Left ventricle myocardium superior (tissue), 1 donor: Measurements from ENCODE around the gene CHPT1. TPM values are rescaled to one million over a fixed set of nuclear protein-coding genes. Genes with fewer than 3 reads are reported as not detected.
"Not testable (repeated sequence)": the region's sequence is repeated elsewhere in the genome, so short reads cannot be mapped to it uniquely, and the experiment has no call there.

ENCODE experiments used
- ATAC-seq: fragments of 200-7000 bp; cut with Tn5 transposase; one replicate; pipeline ENCODE4 v1.9.1; 2020; ENCODE audit warnings: mild to moderate bottlenecking, moderate library complexity
- DNase-seq: peaks from one replicate; pipeline ENCODE4 v3.0.0-alpha.2; 2020
- intact Hi-C: fragments of 100-400 bp; cut with micrococcal nuclease; formaldehyde crosslinking; loops from one replicate; pipeline ENCODE4 v1.11.0; 2022
- total RNA-seq: library from RNA; stranded (reverse); fragmentation: NEBNext Ultra II Directional; extraction: Animal tissue kit (Norgen Biotek cat#: 25700); gene quantifications from one replicate; pipeline ENCODE4 v1.2.1, GENCODE V29; 2021
- donor health status: DM: no; HTN: yes; CAD: no; lungs with severe emphysema.

CHPT1 gene
- total RNA-seq, 1 donor from 2014 or later, result 120 TPM

DNA sequence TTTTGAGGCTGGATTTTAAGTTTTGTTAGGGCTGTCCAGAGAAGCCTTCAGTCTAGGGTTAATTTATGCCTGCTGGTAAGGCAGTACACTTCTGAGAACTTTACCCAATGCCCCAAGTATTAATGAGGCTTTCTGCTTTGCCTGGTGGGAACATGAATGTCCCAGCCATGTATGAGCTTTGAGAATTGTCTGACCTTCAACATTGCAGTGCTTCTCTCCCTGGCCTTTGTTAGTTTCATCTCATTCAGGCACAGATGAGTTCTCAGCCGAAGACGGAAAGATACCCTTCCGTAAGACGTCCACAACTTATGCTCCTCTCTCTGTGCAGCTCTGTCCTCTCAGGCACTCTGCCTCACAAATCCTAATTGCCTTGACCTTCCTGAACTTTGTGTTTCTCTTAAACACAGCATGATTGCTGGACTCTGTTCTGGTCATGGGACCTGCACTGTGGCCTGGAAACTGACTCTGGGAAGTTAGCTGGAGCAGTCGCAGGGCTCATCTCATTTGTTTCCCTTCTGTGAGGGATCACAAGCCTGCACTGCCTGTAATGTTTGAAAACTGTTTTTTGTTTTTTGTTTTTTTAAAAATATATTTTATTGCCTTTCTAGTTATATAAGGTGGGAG lies 15.7 kb downstream of the CHPT1 start:
- peak; percentile 44 for DNase-seq
- intact Hi-C loops, result no loop called here

DNA sequence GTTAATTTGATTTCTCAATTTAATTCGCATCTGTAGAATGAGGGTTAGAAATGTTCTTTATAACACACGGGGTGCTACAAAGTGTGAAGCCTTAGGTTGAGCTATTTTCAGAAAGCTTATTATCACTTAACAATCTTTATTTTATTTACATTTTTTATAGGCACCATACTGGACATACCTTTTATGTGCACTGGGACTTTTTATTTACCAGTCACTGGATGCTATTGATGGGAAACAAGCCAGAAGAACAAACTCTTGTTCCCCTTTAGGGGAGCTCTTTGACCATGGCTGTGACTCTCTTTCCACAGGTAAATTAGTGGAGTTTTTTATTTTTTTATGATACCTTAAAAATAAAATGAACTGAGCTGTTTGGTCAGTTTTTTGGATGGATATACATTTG lies 16.5 kb downstream of the CHPT1 start:
- intact Hi-C loops, result no loop called here
- no peak for ATAC-seq

More for the DNA sequence above, 15.7 kb downstream of the CHPT1 start:
- peak; percentile 92 for ATAC-seq

DNA sequence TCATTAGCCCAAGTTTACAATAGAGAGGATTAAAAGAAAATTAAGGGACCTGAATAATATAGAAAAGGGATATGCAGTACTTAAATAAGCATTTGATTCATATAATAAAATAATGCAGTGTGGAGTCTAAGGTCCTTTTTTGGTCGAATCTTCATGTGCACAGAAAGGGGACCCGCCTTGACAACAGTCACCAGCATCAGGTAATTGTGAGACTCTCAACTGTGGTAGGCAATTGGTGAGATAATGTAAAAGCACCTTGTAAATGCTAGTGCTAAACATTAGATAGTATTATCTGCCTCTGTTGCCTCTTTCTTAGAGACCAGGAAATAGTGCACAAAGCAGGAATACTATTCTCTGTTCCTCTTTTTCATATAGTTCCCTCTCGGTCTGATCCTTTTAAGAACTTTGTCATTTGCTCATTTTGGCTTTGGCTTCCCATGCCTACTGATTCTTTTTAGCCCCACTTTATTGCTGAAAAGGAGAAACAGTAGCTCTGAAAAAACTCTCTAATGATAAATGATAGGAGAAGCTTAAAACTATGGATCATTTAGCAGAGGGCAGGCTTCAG lies 17.5 kb downstream of the CHPT1 start:
- ATAC-seq (no peak), DNase-seq (no peak)
- intact Hi-C loops, result no loop called here

More for the DNA sequence above, 16.5 kb downstream of the CHPT1 start:
- no peak for DNase-seq

DNA sequence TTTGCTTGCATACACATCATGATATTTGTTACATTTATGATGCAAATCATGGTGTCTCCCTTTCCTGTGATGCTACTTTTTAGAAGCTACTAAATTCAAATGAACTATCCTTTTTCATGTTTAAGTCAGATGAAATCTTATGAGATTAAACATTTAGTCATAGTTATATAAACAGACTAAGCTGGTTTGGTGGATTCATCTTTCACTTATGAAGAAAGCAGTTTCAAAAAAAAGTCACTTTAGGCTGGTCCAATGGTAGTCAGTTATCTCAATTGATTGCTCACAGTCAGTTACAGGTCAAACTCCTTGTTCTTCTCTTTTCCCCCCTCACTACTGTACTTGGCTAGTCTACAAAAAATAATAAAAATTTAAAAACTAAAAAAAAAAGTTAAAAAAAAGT lies 22.1 kb downstream of the CHPT1 start:
- ATAC-seq (no peak), DNase-seq (no peak)
- intact Hi-C loops, result no loop called here

DNA sequence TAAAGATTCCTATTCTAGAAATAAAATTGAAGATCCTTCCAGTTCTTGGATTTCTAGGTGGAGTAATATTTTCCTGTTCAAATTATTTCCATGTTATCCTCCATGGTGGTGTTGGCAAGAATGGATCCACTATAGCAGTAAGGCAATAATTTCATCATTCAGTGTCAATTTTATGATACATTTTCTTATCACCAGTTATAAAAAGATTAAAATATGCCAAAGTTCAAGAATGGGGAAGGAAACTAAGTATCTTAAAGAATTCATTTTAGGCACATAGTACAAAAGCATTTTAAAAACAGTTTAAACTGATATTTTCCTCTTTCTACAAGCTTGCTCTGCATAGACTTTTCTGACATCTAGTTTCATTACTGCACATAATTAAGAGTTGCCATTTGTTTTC lies 22.7 kb downstream of the CHPT1 start:
- intact Hi-C loops, result no loop called here
- DNase-seq (no peak), ATAC-seq (no peak)

DNA sequence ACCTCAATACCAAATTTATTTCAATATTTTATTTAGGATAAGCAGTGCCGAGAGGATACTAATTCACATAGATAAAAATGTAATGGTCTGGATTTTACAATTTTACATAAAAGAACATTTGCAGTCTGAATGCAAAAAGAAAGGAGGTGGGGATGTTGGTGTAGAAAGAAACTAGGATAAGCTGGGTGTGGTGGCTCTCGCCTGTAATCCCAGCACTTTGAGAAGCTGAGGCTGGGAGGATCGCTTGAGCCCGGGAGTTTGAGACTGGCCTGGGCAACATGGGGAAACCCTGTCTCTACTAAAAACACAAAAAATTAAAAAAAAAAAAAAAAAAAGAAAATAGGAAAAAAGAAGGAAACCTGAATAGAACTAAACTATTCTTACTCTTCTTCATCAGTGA lies 25.0 kb downstream of the CHPT1 start:
- no peak for DNase-seq
- no peak for ATAC-seq
- intact Hi-C loops, result no loop called here

DNA sequence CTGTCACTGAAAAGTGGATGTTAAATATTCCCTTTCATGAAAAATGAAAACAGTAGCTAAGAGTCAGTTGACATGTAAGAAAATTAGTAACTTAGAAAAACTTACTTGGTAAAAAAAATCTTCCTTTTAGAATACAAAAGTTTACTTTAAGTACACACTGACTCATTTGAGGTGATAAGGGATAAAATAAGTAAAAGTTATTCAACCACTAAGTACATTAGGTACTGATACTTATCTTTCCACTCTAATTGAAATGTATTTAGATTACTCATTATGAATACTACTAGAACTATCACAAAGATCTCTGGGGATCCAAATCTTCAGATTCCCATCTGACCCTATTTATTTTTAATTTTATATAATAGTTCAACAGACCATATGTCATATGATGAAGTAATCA lies 29.7 kb downstream of the CHPT1 start:
- intact Hi-C loops, result no loop called here
- ATAC-seq (no peak), DNase-seq (no peak)

DNA sequence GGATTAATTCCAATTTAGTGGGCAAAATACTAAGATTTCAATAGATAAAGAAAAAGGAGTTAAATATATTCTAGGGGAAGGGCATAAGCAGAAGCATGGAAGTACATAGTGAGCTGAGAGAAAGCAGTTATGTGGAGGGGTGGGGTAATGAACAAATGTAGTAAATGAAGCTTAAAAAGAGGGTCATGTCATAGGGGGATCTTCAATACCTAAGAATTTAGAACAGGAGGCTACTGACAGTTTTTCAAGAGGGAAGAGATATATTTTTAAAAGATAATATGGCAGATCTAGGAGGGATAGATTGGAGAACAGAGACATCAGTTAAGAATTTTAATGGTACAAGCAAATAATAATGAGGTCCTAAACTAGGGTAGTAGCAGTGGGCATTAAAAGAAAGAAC lies 32.4 kb downstream of the CHPT1 start:
- DNase-seq (no peak), ATAC-seq (no peak)
- intact Hi-C loops, result no loop called here

DNA sequence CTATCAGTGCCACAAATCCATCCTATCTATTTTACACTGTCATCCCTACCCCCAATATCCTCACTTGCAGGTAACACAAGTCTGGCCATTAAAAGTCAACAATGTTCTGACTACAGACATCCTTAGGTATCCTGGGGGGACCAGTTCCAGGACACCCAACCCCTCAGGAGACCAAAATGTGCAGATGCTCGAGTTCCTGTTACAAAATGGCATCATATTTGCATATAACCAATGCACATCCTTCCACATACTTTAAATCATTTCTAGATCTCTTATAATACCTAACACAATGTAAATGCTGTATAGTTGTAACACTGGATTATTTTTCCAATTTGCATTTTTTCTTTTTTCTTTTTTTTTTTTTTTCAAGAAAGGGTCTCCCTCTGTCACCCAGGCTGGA lies 34.9 kb downstream of the CHPT1 start:
- intact Hi-C loops, result no loop called here
- ATAC-seq (no peak), DNase-seq (no peak)

DNA sequence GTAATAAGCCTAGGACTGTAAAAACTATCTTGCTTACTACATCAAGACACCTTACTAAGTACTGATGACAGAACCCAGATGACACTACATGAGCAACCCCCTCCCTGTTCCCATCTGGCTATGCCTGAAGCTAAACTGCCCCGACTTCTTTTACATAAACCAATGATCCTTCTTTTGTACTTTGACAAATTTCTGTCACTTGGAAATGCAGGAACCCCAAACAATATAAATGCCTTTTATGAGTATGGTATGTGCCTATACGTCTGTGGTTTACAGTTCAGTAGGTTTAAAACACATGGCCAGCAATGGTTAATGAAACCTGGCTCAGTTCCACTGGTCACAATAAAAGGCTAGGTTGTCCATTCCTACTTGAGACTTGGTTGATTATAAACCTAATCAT lies 35.7 kb downstream of the CHPT1 start:
- no peak for DNase-seq
- no peak for ATAC-seq
- intact Hi-C loops, result no loop called here

DNA sequence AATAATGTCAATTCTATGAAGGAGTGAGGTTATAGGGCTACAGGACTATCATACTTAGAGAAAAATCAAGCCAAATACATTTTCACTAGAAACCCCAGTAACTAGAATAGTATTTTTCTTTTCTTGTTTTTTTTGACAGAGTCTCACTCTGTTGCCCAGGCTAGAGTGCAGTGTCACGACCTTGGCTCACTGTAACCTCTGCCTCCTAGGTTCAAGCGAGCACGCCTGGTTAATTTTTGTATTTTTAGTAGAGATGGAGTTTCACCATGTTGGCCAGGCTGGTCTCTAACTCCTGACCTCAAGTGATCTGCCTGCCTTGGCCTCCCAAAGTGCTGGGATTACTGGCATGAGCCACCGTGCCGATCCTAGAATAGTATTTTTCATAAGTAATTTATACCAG lies 37.0 kb downstream of the CHPT1 start:
- DNase-seq, intact Hi-C loops, ATAC-seq: not testable (repeated sequence)

DNA sequence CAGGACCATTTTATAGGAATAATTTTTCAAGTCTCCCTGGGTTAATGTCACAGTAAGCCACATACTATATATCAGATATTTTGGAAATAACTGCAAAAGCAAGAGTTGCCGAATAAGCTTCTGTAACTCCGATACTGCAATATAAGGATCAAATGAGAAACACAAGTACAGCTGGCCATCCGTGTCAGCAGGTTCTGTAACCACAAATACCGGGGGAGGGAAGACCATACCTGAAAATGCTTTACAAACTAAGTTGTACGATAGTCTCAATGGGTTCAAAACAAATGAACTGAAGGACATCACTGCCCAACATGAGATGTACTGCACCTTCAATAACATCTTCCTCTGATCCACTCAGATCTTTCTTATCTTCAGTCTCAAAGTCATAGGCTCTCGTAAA lies 40.0 kb downstream of the CHPT1 start:
- intact Hi-C loops, result no loop called here
- ATAC-seq (no peak), DNase-seq (no peak)

DNA sequence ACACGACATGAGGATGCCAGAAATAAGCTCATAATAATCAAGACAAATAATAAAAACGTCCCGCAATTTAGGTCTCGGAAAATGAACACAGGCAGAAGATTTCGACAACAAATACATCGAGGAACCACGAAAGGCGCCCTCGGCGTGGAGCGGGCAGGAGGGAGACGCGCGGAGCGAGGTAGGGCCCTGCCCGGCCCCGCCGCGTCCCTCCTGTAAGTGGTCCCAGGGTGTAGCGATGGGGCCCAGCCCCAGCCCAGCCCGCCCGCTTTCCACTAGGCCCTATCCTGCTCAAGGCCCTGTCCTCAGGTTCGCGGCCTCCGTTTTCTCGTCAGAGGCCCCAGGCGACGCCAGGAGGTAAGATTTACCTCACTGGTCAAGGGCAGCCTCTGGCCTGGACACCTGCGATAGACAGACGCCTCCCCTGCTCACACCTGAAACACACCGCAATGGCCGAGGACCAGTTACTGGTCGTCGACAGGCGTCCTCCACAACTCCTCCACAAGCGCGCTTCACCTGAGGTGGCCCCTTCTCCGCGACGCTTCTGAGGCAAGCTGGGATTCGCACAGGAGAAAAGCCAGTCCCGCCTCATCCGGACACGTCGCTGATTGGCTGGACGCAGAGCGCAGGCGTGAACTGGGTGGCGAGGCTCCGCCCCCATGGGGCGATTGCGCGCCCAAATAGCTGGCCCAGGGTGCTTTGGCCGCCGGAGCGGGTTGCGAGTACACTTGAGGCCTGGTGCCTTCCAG lies 41.7 kb downstream of the CHPT1 start, which contains the start of gene SYCP3:
SYCP3 (minus strand) TSS at position 543 of the 746 bp plus-strand sequence. CDS start 1,527 bp downstream, outside the sequence.
- DNase-seq (no peak), ATAC-seq (peak; percentile 36)

DNA sequence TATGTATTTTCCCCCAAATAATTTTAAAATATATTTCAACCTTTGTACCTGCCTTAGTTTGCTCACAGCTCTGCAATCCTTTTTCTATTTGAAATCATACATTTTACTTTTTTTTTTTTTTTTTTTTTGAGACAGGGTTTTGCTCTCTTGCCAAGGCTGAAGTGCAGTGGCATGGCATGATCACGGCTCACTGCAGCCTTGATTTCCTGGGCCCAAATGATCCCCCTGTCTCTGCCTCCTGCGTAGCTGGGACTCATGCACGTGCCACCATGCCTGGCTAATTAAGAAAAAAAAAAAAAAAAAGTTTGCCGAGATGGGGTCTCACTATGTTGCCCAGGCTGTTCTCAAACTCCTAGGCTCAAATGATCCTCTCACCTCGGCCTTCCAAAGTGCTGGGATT lies 43.1 kb downstream of the CHPT1 start:
- no peak for ATAC-seq
- intact Hi-C loops, result no loop called here
- no peak for DNase-seq

More for the DNA sequence above, 41.7 kb downstream of the CHPT1 start, which contains the start of gene SYCP3:
- intact Hi-C loops, result no loop called here

DNA sequence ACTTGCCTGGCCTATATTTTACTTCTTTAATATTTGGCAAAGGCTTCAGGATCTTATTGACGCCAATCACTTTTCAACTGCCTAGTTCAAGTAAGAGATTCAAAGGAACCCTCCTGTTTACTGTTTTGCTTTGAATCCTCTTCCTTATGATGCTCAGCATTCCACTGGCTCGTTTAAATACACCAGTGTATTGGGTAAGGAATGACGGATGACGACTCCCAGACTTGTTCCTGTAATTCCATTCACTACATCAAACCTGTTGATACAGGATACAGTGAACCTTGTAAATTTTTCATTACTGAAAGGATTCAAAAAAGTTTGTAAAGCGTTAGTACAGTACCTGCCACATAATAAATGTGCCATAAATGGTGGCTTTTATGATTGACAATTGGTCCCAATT lies 43.5 kb downstream of the CHPT1 start:
- no peak for ATAC-seq
- intact Hi-C loops, result no loop called here
- no peak for DNase-seq

DNA sequence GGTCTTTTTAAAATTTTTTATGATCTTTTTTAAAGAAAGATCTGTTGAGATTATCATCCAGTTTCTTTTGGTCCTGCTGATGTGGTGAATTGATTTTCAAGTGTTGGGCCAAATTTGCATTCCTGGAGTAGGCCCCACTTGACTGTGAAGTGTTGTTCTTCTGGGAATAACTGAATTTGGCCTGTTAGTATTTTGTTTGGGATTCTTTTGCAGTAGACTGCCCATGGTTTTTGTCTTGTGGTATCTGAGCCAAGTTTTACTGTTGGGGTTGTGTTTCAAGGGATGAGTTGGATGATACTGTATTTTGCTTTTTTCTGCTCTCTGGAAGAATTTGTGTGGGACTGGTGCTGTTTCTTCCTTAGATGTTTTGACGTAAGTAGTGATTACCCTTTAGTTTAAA lies 45.8 kb downstream of the CHPT1 start:
- DNase-seq, result no peak
- ATAC-seq, result no peak
- intact Hi-C loops, result no loop called here

DNA sequence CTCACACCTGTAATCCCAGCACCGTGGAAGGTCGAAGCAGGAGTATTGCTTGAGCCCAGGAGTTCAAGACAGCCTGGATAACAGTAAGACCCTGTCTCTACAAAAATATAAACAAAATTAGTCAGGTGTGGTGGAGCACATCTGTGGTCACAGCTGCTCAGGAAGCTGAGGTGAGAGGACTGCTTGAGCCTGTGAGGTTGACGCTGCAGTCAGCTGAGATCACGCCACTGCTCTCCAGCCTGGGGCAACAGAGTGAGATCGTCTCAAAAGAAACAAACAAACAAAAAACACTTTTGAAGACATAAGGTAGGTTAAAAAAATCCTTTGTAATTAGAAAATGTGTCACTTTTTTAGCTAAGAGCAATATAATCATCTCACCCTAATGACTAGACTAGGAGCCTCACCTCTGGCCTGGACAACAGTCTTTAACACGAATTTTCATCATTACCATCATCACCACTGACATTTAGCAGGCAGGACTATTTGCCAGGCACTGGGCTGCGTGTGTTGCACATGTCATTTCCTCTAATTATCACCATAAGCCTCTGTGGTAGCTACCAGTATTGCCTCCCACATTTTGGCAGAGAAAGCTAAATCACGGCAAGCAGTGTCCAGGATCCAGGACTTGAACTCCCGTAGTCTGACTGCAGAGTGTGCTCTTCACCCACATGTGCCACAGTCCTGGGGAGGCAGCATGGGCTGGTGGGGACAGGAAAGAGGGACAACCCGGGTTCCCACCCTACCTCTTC lies 46.5 kb downstream of the CHPT1 start:
- no peak for ATAC-seq
- no peak for DNase-seq
- intact Hi-C loops, result no loop called here

DNA sequence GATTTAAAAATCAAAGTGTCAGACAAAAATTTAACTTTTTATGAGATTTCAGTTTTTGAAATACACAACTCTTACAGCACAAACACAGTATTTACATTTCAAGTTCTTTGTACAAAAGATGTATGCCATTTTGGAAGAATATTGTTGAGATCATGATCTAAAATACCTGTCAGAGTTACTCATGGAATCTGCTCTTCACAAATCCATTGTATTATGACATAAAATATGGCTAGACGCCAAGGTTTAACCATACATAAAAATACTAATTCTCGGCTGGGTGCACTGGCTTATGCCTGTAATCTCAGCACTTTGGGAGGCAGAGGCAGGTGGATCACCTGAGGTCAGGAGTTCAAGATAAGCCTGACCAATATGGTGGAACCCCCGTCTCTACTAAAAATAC lies 48.0 kb downstream of the CHPT1 start:
- ATAC-seq, result no peak
- intact Hi-C loops, result no loop called here

DNA sequence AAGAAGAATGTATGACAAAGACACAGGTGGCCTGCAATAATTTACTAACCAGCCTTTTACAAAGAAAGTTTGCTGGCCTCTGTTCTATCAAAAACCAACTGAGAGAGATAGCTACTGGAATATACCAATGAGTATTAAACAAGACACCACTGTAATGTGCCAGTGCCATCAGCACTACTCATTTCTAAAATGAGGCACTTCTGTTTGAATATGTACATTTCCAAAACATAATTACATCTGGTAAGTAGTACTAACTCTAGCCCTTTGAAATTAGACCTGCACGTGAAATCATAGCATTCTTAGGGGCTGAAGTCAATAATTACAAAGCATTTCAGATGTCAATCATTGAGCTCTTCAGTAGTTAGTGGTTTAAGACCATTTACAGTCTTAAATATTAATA lies 48.8 kb downstream of the CHPT1 start:
- DNase-seq (no peak), ATAC-seq (no peak)
- intact Hi-C loops, result no loop called here

More for the DNA sequence above, 48.0 kb downstream of the CHPT1 start:
- no peak for DNase-seq

DNA sequence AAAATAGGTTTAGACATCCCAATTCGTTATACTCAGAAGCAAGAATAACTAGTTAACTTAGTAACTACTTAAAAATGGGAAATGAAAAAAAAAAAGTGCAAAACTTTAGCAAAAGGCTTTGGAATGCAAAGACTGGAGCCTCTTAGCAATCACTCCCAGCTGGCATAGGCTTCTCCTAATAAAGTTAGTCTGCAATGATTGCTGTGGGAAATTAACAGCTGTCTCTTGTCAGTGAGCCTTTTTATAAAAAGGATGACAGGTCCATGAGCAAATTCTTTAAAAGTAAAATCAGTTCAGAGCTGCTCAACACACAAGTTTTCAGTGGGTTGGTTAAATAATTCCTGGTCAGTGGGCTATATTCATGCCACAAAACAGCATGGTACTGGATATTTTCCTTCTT lies 49.2 kb downstream of the CHPT1 start:
- intact Hi-C loops, result no loop called here
- DNase-seq (no peak), ATAC-seq (no peak)
